ENCODE measurements around the gene SLC44A1. TPM values are rescaled to one million over a fixed set of nuclear protein-coding genes. Genes with fewer than 3 reads are reported as not detected.

The SLC44A1 gene
- polyA plus RNA-seq, 1 of the 3 experiments (the other 2 are of a cell fraction), result 4.5 TPM

- Histone ChIP-seq H3K4me2 (peak overlapping the region; percentile 48), H3K79me2 (ENCODE audit: insufficient read depth) (peaks cover 12% of the 10 kb centered on the region), H3K36me3 (replicated peaks in 1 of 2; ENCODE audit: control insufficient read depth in 1 of 2, insufficient read depth in 2 of 2, low read length in 1 of 2) (peaks cover 0 to 6% of the 10 kb centered on the region in 2 experiments), H4K20me1 (ENCODE audit: insufficient read depth) (no peaks in the 10 kb centered on the region), H3K4me1 (ENCODE audit: control insufficient read depth in 1 of 2, insufficient read depth in 2 of 2, low read depth in 1 of 2, low read length in 1 of 2) (peaks cover 3 to 23% of the 10 kb centered on the region in 2 experiments; a peak in 3 of 4 replicates), H3K27ac (ENCODE audit: low read depth in 2 of 2, low read length in 1 of 2) (peak overlapping the region in 1 of 2 experiments; percentile 91; a peak in 2 of 4 replicates), H3F3A (replicated peaks; ENCODE audit: insufficient read depth) (peaks cover 19% of the 10 kb centered on the region), H3K9me2 (no peaks in the 10 kb centered on the region), H2AFZ (ENCODE audit: low read depth) (peak overlapping the region; percentile 51), H3K4me3 (ENCODE audit: low read depth in 2 of 2, low read length in 1 of 2) (no peak overlapping the region), H3K9ac (peak overlapping the region; percentile 44; the same call in 1 of the 2 replicates), H3K9me3 (no peaks in the 10 kb centered on the region), H3K27me3 (ENCODE audit: insufficient read depth) (no peaks in the 10 kb centered on the region)
- over 99% methylated on average over 4 of the region's 4 CpGs for WGBS (ENCODE audit: low lambda C conversion rate)
- CTCF ChIA-PET, result no interaction called here
- DNase-seq, result no peak
- TF ChIP-seq FOSL2 (IDR thresholded peaks at IDR 0.05; ENCODE audit: borderline replicate concordance, low read depth), result no peak
- no peak for TF ChIP-seq ELF1 (IDR thresholded peaks at IDR 0.05)
- TF ChIP-seq REST (IDR thresholded peaks at IDR 0.05; ENCODE audit: low read depth, low read length), result no peak
- no peak for TF ChIP-seq RFX5 (IDR thresholded peaks at IDR 0.05; ENCODE audit: low read length)
- no peak for TF ChIP-seq USF1 (IDR thresholded peaks at IDR 0.05; ENCODE audit: borderline replicate concordance, low read depth)
- TF ChIP-seq SIN3A (IDR thresholded peaks at IDR 0.05; ENCODE audit: borderline replicate concordance, low read depth, low read length), result no peak
- POLR2A ChIA-PET, result no interaction called here
Observed at GRCh38 chr9:105295986-105296385, 51.5 kb downstream of the SLC44A1 start.

- H3K36me3 ChIP-seq (replicated peaks in 1 of 2; ENCODE audit: control insufficient read depth in 1 of 2, insufficient read depth in 2 of 2, low read length in 1 of 2), result peaks cover 0 to 6% of the 10 kb centered on the region in 2 experiments
- H3K4me3 ChIP-seq (ENCODE audit: low read depth in 2 of 2, low read length in 1 of 2), result no peak overlapping the region
- no peak for DNase-seq
- ChIA-PET CTCF (interaction anchor here (1.2 to 1.3 kb wide), 2 partner anchors 15 to 433 kb away, joined by 3 to 4 read pairs; no protein-coding TSS in a partner anchor), POLR2A (no interaction called here)
- peak overlapping the region; percentile 44; the same call in 1 of the 2 replicates for H3K9ac ChIP-seq
- WGBS (ENCODE audit: low lambda C conversion rate), result 81% methylated on average over 1 of the region's 1 CpG
- H3K4me2 ChIP-seq, result peak overlapping the region; percentile 48
- H3F3A ChIP-seq (replicated peaks; ENCODE audit: insufficient read depth), result peaks cover 19% of the 10 kb centered on the region
- peaks cover 3 to 23% of the 10 kb centered on the region in 2 experiments; a peak in 3 of 4 replicates for H3K4me1 ChIP-seq (ENCODE audit: control insufficient read depth in 1 of 2, insufficient read depth in 2 of 2, low read depth in 1 of 2, low read length in 1 of 2)
- peak overlapping the region; percentile 51 for H2AFZ ChIP-seq (ENCODE audit: low read depth)
- H4K20me1 ChIP-seq (ENCODE audit: insufficient read depth), result no peaks in the 10 kb centered on the region
- H3K27ac ChIP-seq (ENCODE audit: low read depth in 2 of 2, low read length in 1 of 2), result peak overlapping the region; percentile 67 to 91; a peak in 3 of 4 replicates
- H3K9me3 ChIP-seq, result no peaks in the 10 kb centered on the region
- no peak for TF ChIP-seq RAD21 (IDR thresholded peaks at IDR 0.05; ENCODE audit: low read length)
- TF ChIP-seq RFX5 (IDR thresholded peaks at IDR 0.05; ENCODE audit: low read length), result no peak
- TF ChIP-seq YY1 (IDR thresholded peaks at IDR 0.05; ENCODE audit: low read depth), result no peak
- H3K79me2 ChIP-seq (ENCODE audit: insufficient read depth), result peaks cover 12% of the 10 kb centered on the region
- H3K9me2 ChIP-seq, result no peaks in the 10 kb centered on the region
- H3K27me3 ChIP-seq (ENCODE audit: insufficient read depth), result no peaks in the 10 kb centered on the region
Observed at GRCh38 chr9:105296445-105296844, 52.0 kb downstream of the SLC44A1 start.
